Hematopoietic multipotent progenitor cell treated with erythropoietin and hydrocortisone succinate and interleukin-3 and kit ligand, for 17 days (in vitro differentiated cells): ENCODE results near the gene HMBS.
A peak's percentile ranks its signal among the peaks of the same experiment; 100 is the strongest.
"Not testable (repeated sequence)": the region's sequence is repeated elsewhere in the genome, so short reads cannot be mapped to it uniquely, and the experiment has no call there.

ENCODE experiments used
- DNase-seq: peaks from one replicate; pipeline ENCODE4 v3.0.0-alpha.2; 2015; ENCODE audit warnings: low spot score

The HMBS gene

DNA sequence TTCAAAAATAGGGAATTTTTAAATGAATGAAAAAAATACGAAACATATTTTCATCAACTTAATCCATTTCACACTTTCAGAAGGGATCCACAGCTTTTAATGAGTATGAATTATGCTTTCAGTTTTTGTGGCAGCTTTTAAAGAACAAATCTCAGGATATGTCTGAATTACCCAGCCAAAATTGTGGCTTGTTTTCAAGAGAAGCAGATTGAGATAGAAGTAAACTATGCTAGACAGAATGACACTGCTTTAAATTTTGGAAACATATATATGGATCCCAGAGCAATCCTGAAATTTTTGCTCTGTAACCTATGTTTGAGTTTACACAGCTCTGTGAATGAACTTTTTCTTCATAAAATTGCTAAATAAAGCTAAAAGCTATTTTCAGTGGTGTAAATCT is 34.3 kb downstream of the HMBS start:
- no peak for DNase-seq

DNA sequence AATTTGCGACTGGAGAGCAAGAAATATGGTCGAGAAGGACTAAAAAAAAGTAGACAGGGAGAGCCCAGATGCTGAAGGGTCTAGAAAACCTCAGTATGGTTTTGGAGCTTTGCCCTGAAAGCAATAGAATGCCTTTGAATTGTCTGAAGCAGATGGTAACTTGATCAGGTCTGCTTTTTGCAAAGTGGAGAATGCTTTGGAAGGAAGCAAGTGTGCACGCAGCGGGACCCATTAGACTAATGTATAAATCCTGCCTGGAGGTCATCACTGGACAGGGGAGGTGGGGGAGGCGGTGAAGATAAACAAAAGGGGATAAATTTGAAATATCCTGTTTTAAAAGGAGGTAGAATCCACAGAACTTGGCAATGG is 35.9 kb downstream of the HMBS start:
- DNase-seq, result no peak

DNA sequence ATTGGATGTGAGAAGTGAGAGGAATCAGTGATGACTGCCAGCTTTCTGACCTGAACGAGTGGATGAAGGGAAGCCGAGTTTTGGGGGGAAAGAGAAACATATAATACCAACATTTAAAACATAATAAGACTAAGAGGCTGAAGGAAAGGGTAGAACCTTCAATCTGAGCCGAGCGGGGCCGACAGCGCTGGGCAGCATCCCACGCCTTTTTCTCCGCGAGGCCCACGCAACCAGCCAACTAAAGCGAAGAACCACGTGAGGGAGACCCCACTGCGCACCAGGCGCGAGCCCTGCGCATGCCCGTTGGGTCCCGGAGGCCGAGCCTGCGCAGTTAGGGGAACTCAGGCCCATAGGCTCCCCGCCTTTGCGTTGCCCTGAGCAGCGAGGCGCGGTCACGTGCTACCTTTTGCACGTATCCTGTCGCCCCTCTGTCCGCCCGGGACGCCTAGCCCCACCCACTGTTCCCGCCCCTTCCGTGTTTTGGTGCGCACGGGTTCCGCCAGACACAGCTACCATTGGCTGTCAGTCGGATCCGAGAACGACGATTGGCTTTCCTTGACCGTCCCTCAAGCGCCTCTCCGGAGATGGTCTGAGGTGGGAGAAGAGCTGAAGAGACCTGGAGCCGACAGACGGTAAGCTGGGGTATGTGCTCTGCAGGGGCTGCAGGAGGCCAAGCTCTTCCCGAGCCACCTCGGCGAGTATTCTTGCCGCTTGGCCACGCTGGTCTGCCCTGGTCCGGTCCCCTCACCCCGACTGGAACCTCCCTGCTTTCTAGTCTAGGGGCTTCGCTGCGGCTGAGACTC is 36.5 kb downstream of the HMBS start, which contains the start of gene HINFP:
TSS of gene HINFP (plus strand) at position 573 of the 803 bp plus-strand sequence. CDS start 5,365 bp downstream, outside the sequence.
- DNase-seq, result peak; percentile 99

DNA sequence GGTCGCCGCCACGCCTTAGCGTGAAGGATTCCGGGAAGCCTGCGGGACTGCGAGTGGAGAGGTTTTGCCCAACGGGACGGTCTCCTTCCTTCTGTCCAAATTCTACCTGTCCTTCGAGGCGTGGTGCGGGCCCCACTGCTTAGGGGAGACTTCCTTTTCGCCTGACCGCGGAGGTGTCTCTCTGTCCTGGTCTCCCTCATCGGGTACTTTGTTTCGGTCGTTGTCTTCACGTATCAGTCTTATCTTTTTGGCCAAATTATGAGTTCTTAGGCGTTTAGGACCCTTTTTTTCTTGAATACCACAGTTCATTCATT is 37.1 kb downstream of the HMBS start:
- DNase-seq, result no peak

DNA sequence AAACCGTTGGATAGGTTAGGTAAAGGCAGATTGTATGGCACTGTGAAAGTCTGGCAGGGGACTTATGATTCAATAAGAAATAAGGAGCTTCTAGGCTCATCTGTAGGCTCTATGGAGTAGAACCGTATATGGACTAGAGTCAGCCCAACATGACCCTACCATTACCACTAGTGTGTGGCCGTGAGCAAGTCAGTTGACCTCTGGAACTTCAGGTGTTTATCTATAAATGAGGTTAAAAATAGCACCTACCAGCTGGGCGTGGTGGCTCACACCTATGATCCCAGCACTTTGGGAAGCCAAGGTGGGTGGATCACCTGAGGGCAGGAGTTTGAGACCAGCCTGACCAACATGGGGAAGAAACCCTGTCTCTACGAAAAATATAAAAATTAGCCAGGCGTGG is 41.1 kb downstream of the HMBS start:
- DNase-seq, result no peak

DNA sequence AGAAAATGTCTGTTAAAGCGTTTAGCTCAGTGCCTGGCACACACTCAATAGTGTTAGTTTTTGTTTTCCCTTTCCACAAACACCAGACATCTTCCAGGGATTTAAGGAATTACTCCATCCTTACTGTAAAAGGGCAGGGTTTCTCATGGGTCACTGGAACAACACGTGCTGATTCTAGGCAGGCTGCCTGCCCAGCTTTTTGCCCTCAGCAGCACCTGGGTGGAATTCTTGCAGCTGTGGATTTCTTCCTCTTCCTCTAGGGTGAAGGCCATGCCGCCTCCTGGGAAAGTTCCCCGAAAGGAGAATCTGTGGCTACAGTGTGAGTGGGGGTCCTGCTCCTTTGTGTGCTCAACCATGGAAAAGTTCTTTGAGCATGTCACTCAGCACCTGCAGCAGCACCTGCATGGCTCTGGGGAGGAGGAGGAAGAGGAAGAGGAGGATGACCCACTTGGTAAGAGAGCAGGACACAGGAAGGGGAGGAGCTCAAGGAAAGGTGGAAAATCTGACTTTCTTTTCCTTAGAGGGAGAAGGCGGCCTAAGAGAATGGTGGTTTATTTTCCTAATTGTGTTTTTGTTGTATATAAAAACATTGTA is 42.1 kb downstream of the HMBS start:
- DNase-seq, result no peak

DNA sequence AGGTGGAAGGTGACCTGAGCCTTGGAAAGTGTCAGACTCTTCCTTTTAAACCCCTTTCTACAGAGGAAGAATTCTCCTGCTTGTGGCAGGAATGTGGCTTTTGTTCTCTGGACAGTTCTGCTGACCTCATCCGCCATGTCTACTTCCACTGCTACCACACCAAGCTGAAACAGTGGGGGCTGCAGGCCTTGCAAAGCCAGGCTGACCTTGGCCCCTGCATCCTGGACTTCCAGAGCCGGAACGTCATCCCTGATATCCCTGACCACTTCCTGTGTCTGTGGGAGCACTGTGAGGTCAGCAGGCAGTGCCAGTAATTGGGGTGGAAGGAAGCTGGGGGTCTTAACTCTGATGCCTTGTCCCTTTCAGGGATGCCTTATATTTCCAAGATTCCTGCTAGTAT is 46.0 kb downstream of the HMBS start:
- DNase-seq, result no peak

DNA sequence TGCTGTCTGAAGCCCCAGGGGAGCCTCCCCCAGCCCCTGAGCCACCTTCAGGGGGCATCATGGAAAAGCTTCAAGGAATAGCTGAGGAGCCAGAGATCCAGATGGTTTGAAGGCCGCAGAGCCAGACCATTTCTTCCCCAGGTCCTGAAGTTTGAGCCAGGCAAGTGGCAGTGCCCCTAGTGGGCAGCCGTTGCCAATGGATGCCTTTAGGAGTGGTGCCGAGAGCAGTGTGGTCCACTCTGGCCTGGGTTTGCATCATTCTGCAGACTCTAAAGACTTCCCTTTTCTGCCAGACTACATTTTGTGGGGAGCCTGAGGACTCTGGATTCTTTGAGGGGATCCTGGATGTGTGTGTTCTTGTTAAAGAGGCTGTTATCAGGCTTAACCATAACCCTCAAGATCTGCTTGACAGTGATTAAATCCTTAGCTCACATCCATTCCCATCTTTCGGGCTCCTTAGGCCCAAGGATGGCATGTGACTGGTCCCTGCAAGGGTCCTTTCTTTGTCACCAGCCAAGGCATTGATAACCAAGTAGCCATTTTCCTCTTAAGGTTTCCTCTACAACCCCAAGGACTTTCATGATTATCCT is 49.8 kb downstream of the HMBS start:
- DNase-seq, result peak; percentile 30

DNA sequence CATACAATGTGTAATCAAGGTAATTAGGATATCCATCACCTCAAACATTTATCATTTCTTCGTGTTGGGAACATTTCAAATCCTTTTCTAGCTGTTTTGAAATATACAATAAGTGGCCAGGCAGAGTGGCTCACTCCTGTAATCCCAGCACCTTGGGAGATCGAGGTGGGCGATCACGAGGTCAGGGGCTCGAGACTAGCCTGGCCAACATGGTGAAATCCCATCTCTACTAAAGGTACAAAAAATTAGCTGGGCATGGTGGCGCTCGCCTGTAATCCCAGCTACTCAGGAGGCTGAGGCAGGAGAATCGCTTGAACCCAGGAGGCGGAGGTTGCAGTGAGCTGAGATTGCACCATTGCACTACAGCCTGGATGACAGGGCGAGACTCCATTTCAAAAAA is 54.6 kb downstream of the HMBS start:
- not testable (repeated sequence) for DNase-seq
